Memory B cell (primary cell): ENCODE measurements around the gene MINAR1.
"Not testable (repeated sequence)": the region's sequence is repeated elsewhere in the genome, so short reads cannot be mapped to it uniquely, and the experiment has no call there.

Source experiments
- ATAC-seq: fragments of 150-1000 bp; cut with Tn5 transposase; 2 replicates; pipeline ENCODE4 v1.10.0; 2021; ENCODE audit warnings: low read depth, mild to moderate bottlenecking, moderate library complexity
- DNase-seq, 2 donors: peaks; one replicate each; pipeline ENCODE4 v3.0.0; 2022; ENCODE audit warnings: low spot score in 2 of 2
- H3K27ac Mint-ChIP-seq: one replicate; pipeline ENCODE4 v1.8.0; 2022; ENCODE audit warnings: mild to moderate bottlenecking, moderate library complexity, mixed read lengths
- H3K27me3 Mint-ChIP-seq: one replicate; pipeline ENCODE4 v1.8.0; 2022; ENCODE audit warnings: mixed read lengths
- H3K36me3 Mint-ChIP-seq: one replicate; pipeline ENCODE4 v1.8.0; 2022; ENCODE audit warnings: mild to moderate bottlenecking, mixed read lengths
- H3K4me1 Mint-ChIP-seq: one replicate; pipeline ENCODE4 v1.8.0; 2022; ENCODE audit warnings: mixed read lengths
- H3K4me3 Mint-ChIP-seq: one replicate; pipeline ENCODE4 v1.8.0; 2022; ENCODE audit warnings: mild to moderate bottlenecking, moderate library complexity, mixed read lengths
- H3K9me3 Mint-ChIP-seq: one replicate; pipeline ENCODE4 v1.8.0; 2022; ENCODE audit warnings: mixed read lengths

Gene MINAR1

GRCh38 chr15:79412429-79412828 lies 19.7 kb upstream of the MINAR1 start:
- H3K27ac Mint-ChIP-seq, result no peak overlapping the region
- DNase-seq, result no peak
- H3K4me3 Mint-ChIP-seq, result no peak overlapping the region

GRCh38 chr15:79416876-79417275 lies 15.3 kb upstream of the MINAR1 start:
- no peaks in the 10 kb centered on the region for H3K4me1 Mint-ChIP-seq
- ATAC-seq (no peak), DNase-seq (no peak)
- H3K27ac Mint-ChIP-seq, result no peak overlapping the region
- peaks cover 2% of the 10 kb centered on the region for H3K27me3 Mint-ChIP-seq
- peaks cover 11% of the 10 kb centered on the region for H3K36me3 Mint-ChIP-seq
- no peaks in the 10 kb centered on the region for H3K9me3 Mint-ChIP-seq
- no peak overlapping the region for H3K4me3 Mint-ChIP-seq

More at GRCh38 chr15:79412429-79412828, 19.7 kb upstream of the MINAR1 start:
- H3K4me1 Mint-ChIP-seq, result no peaks in the 10 kb centered on the region
- no peaks in the 10 kb centered on the region for H3K27me3 Mint-ChIP-seq
- peaks cover 11% of the 10 kb centered on the region for H3K36me3 Mint-ChIP-seq
- no peak for ATAC-seq
- no peaks in the 10 kb centered on the region for H3K9me3 Mint-ChIP-seq

- Mint-ChIP-seq H3K36me3 (peaks cover 2% of the 10 kb centered on the region), H3K27me3 (peaks cover 2% of the 10 kb centered on the region), H3K27ac (no peak overlapping the region), H3K4me1 (no peaks in the 10 kb centered on the region), H3K9me3 (no peaks in the 10 kb centered on the region), H3K4me3 (no peak overlapping the region)
- ATAC-seq, result no peak
- DNase-seq, result no peak
Measured at GRCh38 chr15:79418693-79419279, 13.3 kb upstream of the MINAR1 start.

- no peaks in the 10 kb centered on the region for H3K4me1 Mint-ChIP-seq
- H3K27ac Mint-ChIP-seq, result no peak overlapping the region
- ATAC-seq, result no peak
- no peak for DNase-seq
- peaks cover 15% of the 10 kb centered on the region for H3K27me3 Mint-ChIP-seq
- no peak overlapping the region for H3K4me3 Mint-ChIP-seq
- H3K36me3 Mint-ChIP-seq, result no peaks in the 10 kb centered on the region
- no peaks in the 10 kb centered on the region for H3K9me3 Mint-ChIP-seq
Measured at GRCh38 chr15:79425591-79426295, 6.4 kb upstream of the MINAR1 start.

GRCh38 chr15:79426899-79427298 lies 5.2 kb upstream of the MINAR1 start:
- H3K4me1 Mint-ChIP-seq, H3K4me3 Mint-ChIP-seq, H3K9me3 Mint-ChIP-seq, H3K27ac Mint-ChIP-seq, ATAC-seq, DNase-seq, H3K36me3 Mint-ChIP-seq: not testable (repeated sequence)
- peaks cover 17% of the 10 kb centered on the region for H3K27me3 Mint-ChIP-seq

- H3K4me3 Mint-ChIP-seq, result no peak overlapping the region
Measured at GRCh38 chr15:79427781-79428598, 4.1 kb upstream of the MINAR1 start.

GRCh38 chr15:79430901-79431635 lies 1.1 kb upstream of the MINAR1 start:
- Mint-ChIP-seq H3K36me3 (no peaks in the 10 kb centered on the region), H3K27me3 (peaks cover 28% of the 10 kb centered on the region), H3K27ac (no peak overlapping the region), H3K4me1 (peaks cover 4% of the 10 kb centered on the region), H3K9me3 (no peaks in the 10 kb centered on the region), H3K4me3 (peak overlapping the region; percentile 77)
- ATAC-seq (no peak), DNase-seq (no peak)

More at GRCh38 chr15:79427781-79428598, 4.1 kb upstream of the MINAR1 start:
- H3K27me3 Mint-ChIP-seq, result peaks cover 17% of the 10 kb centered on the region
- H3K9me3 Mint-ChIP-seq, result no peaks in the 10 kb centered on the region
- DNase-seq (no peak), ATAC-seq (no peak)
- H3K36me3 Mint-ChIP-seq, result no peaks in the 10 kb centered on the region
- H3K4me1 Mint-ChIP-seq, result peaks cover 4% of the 10 kb centered on the region
- H3K27ac Mint-ChIP-seq, result no peak overlapping the region

- Mint-ChIP-seq H3K36me3 (no peaks in the 10 kb centered on the region), H3K27me3 (peaks cover 34% of the 10 kb centered on the region), H3K27ac (no peak overlapping the region), H3K4me1 (peaks cover 4% of the 10 kb centered on the region), H3K9me3 (no peaks in the 10 kb centered on the region), H3K4me3 (no peak overlapping the region)
- DNase-seq, result no peak
- ATAC-seq, result no peak
Measured at GRCh38 chr15:79432345-79433275, 474 bp downstream of the MINAR1 start.

- peaks cover 4% of the 10 kb centered on the region for H3K4me1 Mint-ChIP-seq
- no peaks in the 10 kb centered on the region for H3K36me3 Mint-ChIP-seq
- no peak for ATAC-seq
- no peak overlapping the region for H3K27ac Mint-ChIP-seq
- DNase-seq, result no peak
- peaks cover 33% of the 10 kb centered on the region for H3K27me3 Mint-ChIP-seq
- no peaks in the 10 kb centered on the region for H3K9me3 Mint-ChIP-seq
- no peak overlapping the region for H3K4me3 Mint-ChIP-seq
Measured at GRCh38 chr15:79433276-79433990, 1.3 kb downstream of the MINAR1 start.

GRCh38 chr15:79434361-79434760 lies 2.2 kb downstream of the MINAR1 start:
- H3K4me1 Mint-ChIP-seq, result peaks cover 4% of the 10 kb centered on the region
- no peak for ATAC-seq
- no peak for DNase-seq
- H3K4me3 Mint-ChIP-seq, result no peak overlapping the region
- no peak overlapping the region for H3K27ac Mint-ChIP-seq
- peaks cover 30% of the 10 kb centered on the region for H3K27me3 Mint-ChIP-seq
- H3K36me3 Mint-ChIP-seq, result no peaks in the 10 kb centered on the region
- no peaks in the 10 kb centered on the region for H3K9me3 Mint-ChIP-seq

GRCh38 chr15:79436037-79436780 lies 4.1 kb downstream of the MINAR1 start:
- ATAC-seq (no peak), DNase-seq (no peak)
- H3K36me3 Mint-ChIP-seq, result no peaks in the 10 kb centered on the region
- no peak overlapping the region for H3K4me3 Mint-ChIP-seq
- H3K4me1 Mint-ChIP-seq, result peaks cover 3% of the 10 kb centered on the region
- H3K27ac Mint-ChIP-seq, result no peak overlapping the region
- peaks cover 21% of the 10 kb centered on the region for H3K27me3 Mint-ChIP-seq
- H3K9me3 Mint-ChIP-seq, result no peaks in the 10 kb centered on the region
